H1 (cell line): ENCODE data around the gene TXLNG. TPM values are rescaled to one million over a fixed set of nuclear protein-coding genes. Genes with fewer than 3 reads are reported as not detected.

Experiments used
- CTCF ChIA-PET: fragments of 300-600 bp; sonication (Branson Sonifier 250); formaldehyde crosslinking; loops from one replicate; lab custom pipeline; 2021; ENCODE audit not compliant: partially characterized antibody; lab: Charles Lee
- POLR2A ChIA-PET: fragments of 300-600 bp; sonication (Branson Sonifier 250); formaldehyde crosslinking; loops from one replicate; lab custom pipeline; 2021; ENCODE audit warnings: inconsistent platforms; ENCODE audit not compliant: partially characterized antibody; lab: Charles Lee
- DNase-seq, 2 experiments: peaks; one replicate each; pipeline versions ENCODE4 v3.0.0 to v3.0.0-alpha.2; 2010 to 2022; ENCODE audit warnings: low spot score in 2 of 2, low read depth in 1 of 2, mixed read lengths in 1 of 2
- FAIRE-seq: peaks from 2 replicates; lab custom pipeline; 2011; peaks lifted over from hg19 to GRCh38; lab: Jason Lieb, UNC
- H2AFZ ChIP-seq: 2 replicates; pipeline ENCODE4 v1.8.1; 2012; ENCODE audit warnings: low read length, inconsistent platforms
- H2AK5ac ChIP-seq: 2 replicates; pipeline ENCODE4 v1.6.1; 2013; ENCODE audit warnings: low read depth, low read length
- H2BK120ac ChIP-seq: replicated peaks from 2 replicates; pipeline ENCODE3; 2013; ENCODE audit warnings: low read depth, low read length, inconsistent platforms
- H2BK12ac ChIP-seq: 2 replicates; pipeline ENCODE4 v1.6.1; 2013; ENCODE audit warnings: low read depth, low read length
- H2BK15ac ChIP-seq: 2 replicates; pipeline ENCODE4 v1.6.1; 2013; ENCODE audit warnings: low read length
- H2BK20ac ChIP-seq: 2 replicates; pipeline ENCODE4 v1.6.1; 2013; ENCODE audit warnings: low read length
- H2BK5ac ChIP-seq: 2 replicates; pipeline ENCODE4 v1.6.1; 2013; ENCODE audit warnings: low read depth, low read length
- H3K14ac ChIP-seq: 2 replicates; pipeline ENCODE4 v1.6.1; 2013; ENCODE audit warnings: inconsistent platforms; ENCODE audit not compliant: insufficient read length
- H3K18ac ChIP-seq: 2 replicates; pipeline ENCODE4 v1.6.1; 2013; ENCODE audit warnings: low read length; ENCODE audit errors: extremely low read depth
- H3K23ac ChIP-seq: 2 replicates; pipeline ENCODE4 v1.6.1; 2013; ENCODE audit warnings: inconsistent platforms; ENCODE audit not compliant: insufficient read length
- H3K23me2 ChIP-seq: 2 replicates; pipeline ENCODE4 v1.6.1; 2013; ENCODE audit warnings: low read depth, low read length
- H3K27ac ChIP-seq: 2 replicates; pipeline ENCODE4 v1.6.1; 2011; ENCODE audit warnings: low read depth, low read length, inconsistent platforms
- H3K27me3 ChIP-seq, 4 experiments: replicated peaks in 1 of 4; 1 replicate in 1 of 4; 2 replicates in 3 of 4; pipeline versions ENCODE4 v1.6.1 to v1.8.1; 2011 to 2013; ENCODE audit warnings: low read length in 3 of 4, mild to moderate bottlenecking in 3 of 4, inconsistent platforms in 2 of 4, mixed read lengths in 2 of 4, moderate library complexity in 1 of 4; ENCODE audit not compliant: control insufficient read depth in 3 of 4, insufficient read depth in 3 of 4; ENCODE audit errors: extremely low read depth in 1 of 4
- H3K36me3 ChIP-seq, 4 experiments: 2 replicates each; pipeline versions ENCODE4 v1.6.1 to v1.8.1; 2011 to 2013; ENCODE audit warnings: mild to moderate bottlenecking in 4 of 4, low read length in 3 of 4, moderate library complexity in 2 of 4, control low read depth in 1 of 4, inconsistent platforms in 1 of 4; ENCODE audit not compliant: insufficient read depth in 4 of 4, control insufficient read depth in 2 of 4
- H3K4ac ChIP-seq: replicated peaks from 2 replicates; pipeline ENCODE3; 2013; ENCODE audit warnings: low read length, low read depth, mixed read lengths, inconsistent platforms; ENCODE audit not compliant: insufficient read length
- H3K4me1 ChIP-seq, 4 experiments: replicated peaks in 1 of 4; 1 replicate in 1 of 4; 2 replicates in 3 of 4; pipeline versions ENCODE4 v1.6.1 to v1.8.1; 2011 to 2013; ENCODE audit warnings: low read length in 3 of 4, inconsistent platforms in 2 of 4, mixed read lengths in 1 of 4; ENCODE audit not compliant: insufficient read depth in 4 of 4, control insufficient read depth in 3 of 4
- H3K4me2 ChIP-seq, 2 experiments: 2 replicates each; pipeline versions ENCODE4 v1.6.1 to v1.8.1; 2011 to 2013; ENCODE audit warnings: low read depth in 2 of 2, low read length in 2 of 2, control low read depth in 1 of 2, inconsistent platforms in 1 of 2, mild to moderate bottlenecking in 1 of 2; ENCODE audit not compliant: insufficient read depth in 1 of 2
- H3K4me3 ChIP-seq, 4 experiments: fragments of 200-600, 300-600 bp in 1 of 4; sonication (generic), shearing (Covaris generic), sonication (Bioruptor Twin) in 1 of 4; 2 replicates each; pipeline versions ENCODE4 v1.5.1 to v1.8.1; 2011 to 2016; ENCODE audit warnings: low read length in 4 of 4, low read depth in 3 of 4, control low read depth in 2 of 4, inconsistent platforms in 2 of 4, mild to moderate bottlenecking in 2 of 4, mixed read lengths in 1 of 4, moderate library complexity in 1 of 4; ENCODE audit not compliant: insufficient read depth in 2 of 4; ENCODE audit errors: extremely low read depth in 1 of 4
- H3K56ac ChIP-seq: replicated peaks from 2 replicates; pipeline ENCODE3; 2013; ENCODE audit warnings: low read depth, mild to moderate bottlenecking, mixed read lengths, low read length, inconsistent platforms; ENCODE audit not compliant: insufficient read length
- H3K79me1 ChIP-seq: 2 replicates; pipeline ENCODE4 v1.6.1; 2013; ENCODE audit warnings: low read depth, low read length, control low read depth
- H3K79me2 ChIP-seq, 2 experiments: 2 replicates each; pipeline versions ENCODE4 v1.6.1 to v1.8.1; 2012 to 2013; ENCODE audit warnings: low read length in 2 of 2, mild to moderate bottlenecking in 2 of 2, inconsistent platforms in 1 of 2; ENCODE audit not compliant: insufficient read depth in 2 of 2, control insufficient read depth in 1 of 2
- H3K9ac ChIP-seq, 4 experiments: replicated peaks in 1 of 4; 1 replicate in 1 of 4; 2 replicates in 3 of 4; pipeline versions ENCODE4 v1.6.1 to v1.8.1; 2011 to 2013; ENCODE audit warnings: low read depth in 3 of 4, low read length in 3 of 4, control low read depth in 2 of 4, mild to moderate bottlenecking in 2 of 4, moderate library complexity in 2 of 4, inconsistent platforms in 1 of 4; ENCODE audit errors: extremely low read depth in 1 of 4
- H3K9me3 ChIP-seq, 2 experiments: 2 replicates each; pipeline versions ENCODE4 v1.6.1 to v1.8.1; 2012 to 2013; ENCODE audit warnings: mild to moderate bottlenecking in 2 of 2, moderate library complexity in 2 of 2, control low read depth in 1 of 2, inconsistent platforms in 1 of 2, low read depth in 1 of 2, low read length in 1 of 2, mixed read lengths in 1 of 2; ENCODE audit not compliant: insufficient read depth in 2 of 2
- H4K20me1 ChIP-seq, 2 experiments: replicated peaks in 1 of 2; 2 replicates each; pipeline versions ENCODE3 to v1.8.1; 2011 to 2013; ENCODE audit warnings: inconsistent platforms in 2 of 2, low read length in 2 of 2, mild to moderate bottlenecking in 1 of 2; ENCODE audit not compliant: insufficient read depth in 2 of 2, control insufficient read depth in 1 of 2
- H4K5ac ChIP-seq: 2 replicates; pipeline ENCODE4 v1.6.1; 2013; ENCODE audit warnings: low read length, low read depth, mixed read lengths, inconsistent platforms; ENCODE audit not compliant: insufficient read length
- H4K8ac ChIP-seq: 2 replicates; pipeline ENCODE4 v1.8.0; 2013; ENCODE audit warnings: mild to moderate bottlenecking, moderate library complexity, low read length, inconsistent platforms; ENCODE audit not compliant: insufficient read depth; ENCODE audit errors: extremely low read depth
- H4K91ac ChIP-seq: replicated peaks from 2 replicates; pipeline ENCODE3; 2013; ENCODE audit warnings: low read length, mixed read lengths, inconsistent platforms; ENCODE audit not compliant: insufficient read length
- BACH1 ChIP-seq: IDR thresholded peaks from 2 replicates; pipeline ENCODE4 v1.6.1; 2012; ENCODE audit warnings: low read length, improper control_type of control experiment
- CBX8 ChIP-seq: fragments of 300-800, 300-1000 bp; sonication (generic); IDR thresholded peaks from 2 replicates; pipeline ENCODE4 v1.7.1; 2016; ENCODE audit warnings: low read depth, low read length, borderline replicate concordance
- CEBPB ChIP-seq: IDR thresholded peaks from 2 replicates; pipeline ENCODE4 v1.6.1; 2012; ENCODE audit warnings: low read depth, low read length
- CHD2 ChIP-seq: IDR thresholded peaks from 2 replicates; pipeline ENCODE4 v1.6.1; 2012; ENCODE audit warnings: low read length, improper control_type of control experiment
- KDM5A ChIP-seq: fragments of 200-600 bp; IDR thresholded peaks from 2 replicates; pipeline ENCODE4 v1.7.1; 2012; ENCODE audit warnings: mild to moderate bottlenecking, low read length, inconsistent platforms, mixed read lengths
- POLR2A ChIP-seq, 2 experiments: IDR thresholded peaks; 1 replicate in 1 of 2; 2 replicates in 1 of 2; pipeline ENCODE4 v1.6.1; 2011; ENCODE audit warnings: low read depth in 2 of 2, low read length in 2 of 2, mild to moderate bottlenecking in 2 of 2; ENCODE audit errors: control extremely low read depth in 1 of 2
- RAD21 ChIP-seq, 2 experiments: IDR thresholded peaks in 1 of 2; conservative IDR thresholded peaks in 1 of 2; 2 replicates each; pipeline ENCODE4 v1.6.1; 2011; ENCODE audit warnings: low read depth in 2 of 2, low read length in 2 of 2, improper control_type of control experiment in 1 of 2, inconsistent platforms in 1 of 2, mild to moderate bottlenecking in 1 of 2, moderate library complexity in 1 of 2
- RXRA ChIP-seq: IDR thresholded peaks from 2 replicates; pipeline ENCODE4 v1.6.1; 2011; ENCODE audit warnings: low read depth, mild to moderate bottlenecking, low read length, moderate library complexity; ENCODE audit not compliant: insufficient read depth
- SAP30 ChIP-seq: fragments of 300-600 bp; sonication (generic); IDR thresholded peaks from 2 replicates; pipeline ENCODE4 v1.7.1; 2012; ENCODE audit warnings: low read length, moderate library complexity, mild to moderate bottlenecking, inconsistent platforms; ENCODE audit not compliant: insufficient read depth, insufficient replicate concordance
- SUZ12 ChIP-seq: fragments of 200-600 bp; sonication (generic); IDR thresholded peaks from 2 replicates; pipeline ENCODE4 v1.6.1; 2012; ENCODE audit warnings: mild to moderate bottlenecking, inconsistent platforms, low read length, moderate library complexity, mixed read lengths
- TBP ChIP-seq: IDR thresholded peaks from 2 replicates; pipeline ENCODE4 v1.6.1; 2011; ENCODE audit warnings: low read depth, low read length, improper control_type of control experiment
- YY1 ChIP-seq: IDR thresholded peaks from 2 replicates; pipeline ENCODE4 v1.6.1; 2011; ENCODE audit warnings: low read depth, mild to moderate bottlenecking, low read length
- ZNF274 ChIP-seq: IDR thresholded peaks from 2 replicates; pipeline ENCODE4 v1.7.0; 2012; ENCODE audit warnings: low read length, borderline replicate concordance; ENCODE audit errors: extremely low read depth
- WGBS, 2 experiments: shearing (Covaris generic) in 1 of 2; methylation state at CpG; one replicate each; pipeline versions ENCODE4 v1.1.6 to v1.1.7; 2013 to 2015; ENCODE audit warnings: low lambda C conversion rate in 2 of 2, mixed read lengths in 2 of 2, inconsistent platforms in 1 of 2, low coverage in 1 of 2, missing lambda C conversion rate in 1 of 2; ENCODE audit not compliant: insufficient replicate concordance in 2 of 2, insufficient coverage in 1 of 2, insufficient read length in 1 of 2; ENCODE audit errors: extremely low coverage in 1 of 2, missing lambda C conversion rate in 1 of 2; 5-methylcytosine and 5-hydroxymethylcytosine counted together
- polyA plus RNA-seq, 7 experiments: library from polyadenylated mRNA; depleted of rRNA in 3 of 7; stranded (reverse) in 5 of 7; unstranded in 2 of 7; fragments of >200 nt in 5 of 7; fragments of 200-250 nt in 2 of 7; gene quantifications; 1 replicate in 5 of 7; 2 replicates in 1 of 7; 4 replicates in 1 of 7; pipeline versions ENCODE4 v1.2.1 to v1.2.3, GENCODE V29; 2011 to 2013; ENCODE audit warnings: missing spikeins in 2 of 7, mixed read lengths in 2 of 7
- total RNA-seq: library from RNA; stranded (reverse); fragmentation: NEBNext Ultra II Directional; extraction: Animal tissue kit (Norgen Biotek cat#: 25700); gene quantifications from 2 replicates; pipeline ENCODE4 v1.2.1, GENCODE V29; 2021
- TF ChIP-seq, protein P1 (sequence below): IDR thresholded peaks from 2 replicates; pipeline ENCODE4 v1.6.1; 2011; ENCODE audit warnings: low read length, improper control_type of control experiment

Gene TXLNG
- total and polyA plus RNA-seq, 2 of the 8 experiments (the other 6 are each of a cell fraction or from before 2014, with no cell fraction given), result 32.9 to 42.9 TPM

DNA sequence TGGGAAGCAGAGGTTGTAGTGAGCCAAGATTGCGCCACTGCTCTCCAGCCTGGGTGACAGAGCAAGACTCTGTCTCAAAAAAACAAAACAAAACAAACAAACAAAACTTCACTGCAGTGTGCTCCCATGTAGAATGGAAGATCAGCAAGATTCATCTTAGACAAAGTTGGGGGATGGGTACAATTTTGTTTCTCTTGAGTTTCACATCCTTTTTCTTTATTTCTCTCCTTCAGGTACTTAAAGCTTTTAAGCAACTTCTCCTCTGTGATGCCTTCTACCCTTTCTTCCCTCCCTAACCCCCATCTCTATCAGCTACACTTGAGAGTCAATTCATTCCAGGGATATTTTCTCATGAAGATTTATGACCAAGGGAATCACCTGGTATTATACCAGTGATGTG, 99.4 kb downstream of the TXLNG start:
- H3K36me3 ChIP-seq, result no peaks in the 10 kb centered on the region
- no peaks in the 10 kb centered on the region for H4K20me1 ChIP-seq
- no peak overlapping the region for H2BK12ac ChIP-seq
- H2BK5ac ChIP-seq, result no peak overlapping the region
- H3K14ac ChIP-seq, result no peak overlapping the region
- H3K27ac ChIP-seq, result no peak overlapping the region
- H3K4me3 ChIP-seq, result no peak overlapping the region
- H3K4ac ChIP-seq, result no peak overlapping the region
- no peaks in the 10 kb centered on the region for H3K27me3 ChIP-seq
- FAIRE-seq, result no peak
- H2BK15ac ChIP-seq, result no peak overlapping the region
- no peak overlapping the region for H2AFZ ChIP-seq
- no peak overlapping the region for H2AK5ac ChIP-seq
- no peaks in the 10 kb centered on the region for H3K23me2 ChIP-seq
- H4K8ac ChIP-seq, result no peak overlapping the region
- DNase-seq, result no peak
- H3K79me2 ChIP-seq, result no peaks in the 10 kb centered on the region
- no peak overlapping the region for H3K4me2 ChIP-seq
- no peak overlapping the region for H3K9ac ChIP-seq
- 100% methylated on average over 1 of the region's 1 CpG; no CpG with 5 or more reads in 1 of the 2 experiments for WGBS, 2 experiments
- no peaks in the 10 kb centered on the region for H3K79me1 ChIP-seq
- H2BK20ac ChIP-seq, result no peak overlapping the region
- no peak overlapping the region for H2BK120ac ChIP-seq
- CTCF ChIA-PET, result interaction anchor here (1.1 to 8.1 kb wide), 4 partner anchors 11 to 161 kb away, joined by 4 to 78 read pairs (median 6); no protein-coding TSS in a partner anchor
- H4K5ac ChIP-seq, result no peak overlapping the region
- H3K9me3 ChIP-seq, result no peaks in the 10 kb centered on the region
- POLR2A ChIA-PET, result interaction anchor here (2.3 kb wide), 1 partner anchor 15 kb away, joined by 6 read pairs; the partner anchor contains the start of gene RBBP7
- no peaks in the 10 kb centered on the region for H3K4me1 ChIP-seq
- no peak overlapping the region for H3K23ac ChIP-seq
- H4K91ac ChIP-seq, result no peak overlapping the region
- no peak overlapping the region for H3K18ac ChIP-seq
- H3K56ac ChIP-seq, result no peak overlapping the region
- no peak for TF ChIP-seq BACH1
- no peak for TF ChIP-seq YY1
- TF ChIP-seq CBX8, result no peak
- TF ChIP-seq SUZ12, result no peak
- no peak for TF ChIP-seq CHD2
- no peak for TF ChIP-seq RAD21 (IDR thresholded peaks at IDR 0.05 in 1 of 2, conservative IDR thresholded peaks at IDR 0.05 in 1 of 2; ENCODE audit: low read depth in 2 of 2, low read length in 2 of 2)
- TF ChIP-seq SAP30, result no peak
- no peak for TF ChIP-seq RXRA
- no peak for TF ChIP-seq CEBPB
- TF ChIP-seq, protein P1, sequence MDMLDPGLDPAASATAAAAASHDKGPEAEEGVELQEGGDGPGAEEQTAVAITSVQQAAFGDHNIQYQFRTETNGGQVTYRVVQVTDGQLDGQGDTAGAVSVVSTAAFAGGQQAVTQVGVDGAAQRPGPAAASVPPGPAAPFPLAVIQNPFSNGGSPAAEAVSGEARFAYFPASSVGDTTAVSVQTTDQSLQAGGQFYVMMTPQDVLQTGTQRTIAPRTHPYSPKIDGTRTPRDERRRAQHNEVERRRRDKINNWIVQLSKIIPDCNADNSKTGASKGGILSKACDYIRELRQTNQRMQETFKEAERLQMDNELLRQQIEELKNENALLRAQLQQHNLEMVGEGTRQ, result no peak
- no peak for TF ChIP-seq POLR2A (IDR thresholded peaks at IDR 0.05; ENCODE audit: control extremely low read depth in 1 of 2, low read depth in 2 of 2, low read length in 2 of 2)
- no peak for TF ChIP-seq KDM5A
- TF ChIP-seq ZNF274, result no peak
- no peak for TF ChIP-seq TBP
